T-cell (primary cell): ENCODE results near the gene LRP6. TPM values are rescaled to one million over a fixed set of nuclear protein-coding genes. Genes with fewer than 3 reads are reported as not detected.

Source experiments
- ATAC-seq, 4 experiments: fragments of 200-7000 bp in 3 of 4; fragments of 150-1000 bp in 1 of 4; cut with Tn5 transposase; replicated peaks in 1 of 4; 1 replicate in 3 of 4; 2 replicates in 1 of 4; pipeline ENCODE4 v1.10.0; 2021; ENCODE audit warnings: moderate library complexity in 3 of 4, mild to moderate bottlenecking in 2 of 4, moderate number of reproducible peaks in 1 of 4
- CTCF ChIA-PET, 2 donors: fragments of 300-600 bp; sonication (Branson Sonifier 250); formaldehyde crosslinking; loops; one replicate each; lab custom pipeline; 2022; ENCODE audit warnings: antibody characterized with exemption in 2 of 2; lab: Charles Lee
- POLR2A ChIA-PET, 2 donors: fragments of 300-600 bp; sonication (Branson Sonifier 250); formaldehyde crosslinking; loops; one replicate each; lab custom pipeline; 2022; ENCODE audit warnings: antibody characterized with exemption in 2 of 2; lab: Charles Lee
- DNase-seq, 35 experiments: peaks; one replicate each; pipeline versions ENCODE4 v3.0.0 to v3.0.0-alpha.2; 2013 to 2023
- H3K27ac ChIP-seq: one replicate; pipeline ENCODE4 v1.5.1; 2013; ENCODE audit warnings: low read length
- H3K27me3 ChIP-seq, 2 experiments: replicated peaks in 1 of 2; 1 replicate in 1 of 2; 2 replicates in 1 of 2; pipeline versions ENCODE4 v1.6.1 to v1.7.0; 2013; ENCODE audit warnings: low read length in 1 of 2, mixed read lengths in 1 of 2; ENCODE audit not compliant: control insufficient read depth in 2 of 2, insufficient read depth in 2 of 2; ENCODE audit errors: extremely low read depth in 1 of 2
- H3K36me3 ChIP-seq, 2 donors: 1 replicate in 1 of 2; 2 replicates in 1 of 2; pipeline versions ENCODE4 v1.6.1 to v1.7.0; 2013; ENCODE audit warnings: low read length in 1 of 2; ENCODE audit not compliant: control insufficient read depth in 2 of 2, insufficient read depth in 1 of 2; ENCODE audit errors: extremely low read depth in 1 of 2
- H3K4me1 ChIP-seq, 2 experiments: 1 replicate in 1 of 2; 2 replicates in 1 of 2; pipeline versions ENCODE4 v1.6.1 to v1.7.0; 2013; ENCODE audit warnings: low read length in 2 of 2, mixed read lengths in 1 of 2; ENCODE audit not compliant: insufficient read depth in 2 of 2, control insufficient read depth in 1 of 2; ENCODE audit errors: extremely low read depth in 1 of 2
- H3K4me3 ChIP-seq, 2 donors: 1 replicate in 1 of 2; 2 replicates in 1 of 2; pipeline versions ENCODE4 v1.5.1 to v1.7.0; 2013; ENCODE audit warnings: mild to moderate bottlenecking in 2 of 2, low read length in 1 of 2, moderate library complexity in 1 of 2; ENCODE audit not compliant: control insufficient read depth in 1 of 2; ENCODE audit errors: extremely low read depth in 1 of 2
- H3K9me3 ChIP-seq: 2 replicates; pipeline ENCODE4 v1.7.0; 2013
- H3K27ac Mint-ChIP-seq, 2 donors: one replicate each; pipeline ENCODE4 v1.8.0; 2020 to 2021; ENCODE audit warnings: mild to moderate bottlenecking in 2 of 2, mixed read lengths in 2 of 2
- H3K27me3 Mint-ChIP-seq, 2 donors: one replicate each; pipeline ENCODE4 v1.8.0; 2021 to 2022; ENCODE audit warnings: mixed read lengths in 2 of 2
- H3K36me3 Mint-ChIP-seq: one replicate; pipeline ENCODE4 v1.8.0; 2021; ENCODE audit warnings: mixed read lengths
- H3K4me1 Mint-ChIP-seq, 3 donors: one replicate each; pipeline ENCODE4 v1.8.0; 2020 to 2022; ENCODE audit warnings: mixed read lengths in 3 of 3, mild to moderate bottlenecking in 1 of 3
- H3K4me3 Mint-ChIP-seq, 3 donors: one replicate each; pipeline ENCODE4 v1.8.0; 2020 to 2022; ENCODE audit warnings: mild to moderate bottlenecking in 3 of 3, mixed read lengths in 3 of 3, moderate library complexity in 3 of 3
- H3K9me3 Mint-ChIP-seq, 3 donors: one replicate each; pipeline ENCODE4 v1.8.0; 2020 to 2022; ENCODE audit warnings: mixed read lengths in 3 of 3
- WGBS: methylation state at CpG from one replicate; pipeline ENCODE4 v1.1.5; 2013; ENCODE audit warnings: missing lambda C conversion rate; ENCODE audit not compliant: insufficient coverage; 5-methylcytosine and 5-hydroxymethylcytosine counted together
- total RNA-seq, 35 experiments: library from RNA in 6 of 35; stranded (reverse) in 6 of 35; fragments of 120-200 nt in 1 of 35; gene quantifications; one replicate each; pipeline versions ENCODE4 v1.2.1 to v1.2.4 and lab custom pipeline; 2013 to 2026

LRP6 gene
- total RNA-seq, 5 donors from 2014 or later (not counting 1 experiment from before 2014, with no cell fraction given), result 4.9 to 8.7 (median 6.3) TPM

DNA sequence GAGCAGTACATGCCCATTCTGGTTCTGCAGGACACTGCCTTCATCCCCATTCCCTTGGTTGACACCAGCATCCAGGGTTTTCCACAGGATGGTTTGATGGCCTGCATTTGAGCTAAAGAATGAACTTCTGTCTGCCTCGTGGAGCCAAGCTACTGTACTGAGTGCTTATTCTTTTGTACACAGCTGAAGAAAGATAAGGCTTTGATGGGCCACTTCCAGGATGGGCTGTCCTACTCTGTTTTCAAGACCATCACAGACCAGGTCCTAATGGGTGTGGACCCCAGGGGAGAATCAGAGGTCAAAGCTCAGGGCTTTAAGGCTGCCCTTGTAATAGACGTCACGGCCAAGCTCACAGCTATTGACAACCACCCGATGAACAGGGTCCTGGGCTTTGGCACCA is 172.4 kb downstream of the LRP6 start:
- POLR2A ChIA-PET, result interaction anchor here in 1 of 2 donors (0.5 kb wide), 1 partner anchor 1972 kb away, joined by 6 read pairs; no protein-coding TSS in a partner anchor

DNA sequence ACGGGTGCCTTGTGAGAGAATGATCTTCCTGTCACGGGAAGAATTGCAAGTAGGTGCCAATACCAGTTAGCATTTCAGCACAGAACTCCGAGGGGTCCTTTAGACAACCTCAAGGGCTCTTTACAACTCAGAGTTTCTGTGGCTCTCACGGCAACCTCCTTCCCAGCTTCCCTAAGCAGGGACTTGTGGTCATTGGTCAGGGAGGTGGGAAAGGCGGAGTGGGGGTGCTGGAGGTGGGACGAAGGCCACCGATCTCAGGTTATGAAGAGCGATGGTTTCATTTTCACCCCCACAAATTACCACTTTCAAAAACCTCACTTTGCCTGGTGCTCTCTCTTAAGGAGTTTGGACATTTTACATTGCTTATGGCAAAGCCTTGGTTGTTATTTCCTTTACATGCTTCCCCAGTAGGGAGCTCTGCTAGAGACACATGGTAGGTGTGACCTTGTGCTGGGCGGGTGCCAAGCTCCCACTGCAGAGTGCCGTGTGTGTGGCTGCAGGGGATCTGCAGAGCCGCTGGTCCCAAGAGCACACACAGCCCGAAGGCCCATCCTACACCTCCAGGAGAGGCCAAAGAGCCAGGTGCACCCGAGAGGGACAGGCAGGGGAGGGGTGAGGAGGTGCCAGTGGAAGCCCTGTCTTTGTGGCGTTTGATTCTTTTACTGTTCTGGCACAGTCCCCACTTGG is 174.7 kb downstream of the LRP6 start:
- no peaks in the 10 kb centered on the region for H3K36me3 Mint-ChIP-seq
- 60% methylated on average over 3 of the region's 14 CpGs for WGBS
- no peaks in the 10 kb centered on the region for H3K9me3 Mint-ChIP-seq
- peaks cover 0 to 13% of the 10 kb centered on the region in 2 experiments for H3K27me3 ChIP-seq
- no peaks in the 10 kb centered on the region for H3K36me3 ChIP-seq
- no peaks in the 10 kb centered on the region for H3K4me1 Mint-ChIP-seq
- H3K4me1 ChIP-seq, result no peaks in the 10 kb centered on the region
- H3K9me3 ChIP-seq, result no peaks in the 10 kb centered on the region
- no peak overlapping the region for H3K4me3 ChIP-seq
- ATAC-seq (no peak), DNase-seq (no peak)
- H3K27ac ChIP-seq, result no peak overlapping the region
- H3K27me3 Mint-ChIP-seq, result peaks cover 0 to 2% of the 10 kb centered on the region in 2 donors
- POLR2A ChIA-PET, result no interaction called here
- CTCF ChIA-PET, result no interaction called here
- H3K4me3 Mint-ChIP-seq, result no peak overlapping the region
- no peak overlapping the region for H3K27ac Mint-ChIP-seq

More for the DNA sequence above, 172.4 kb downstream of the LRP6 start:
- 100% methylated on average over 1 of the region's 4 CpGs for WGBS
- Histone ChIP-seq H3K4me3 (no peak overlapping the region), H3K36me3 (no peaks in the 10 kb centered on the region), H3K27ac (no peak overlapping the region), H3K27me3 (peaks cover 0 to 10% of the 10 kb centered on the region in 2 experiments), H3K9me3 (no peaks in the 10 kb centered on the region), H3K4me1 (no peaks in the 10 kb centered on the region)
- H3K9me3 Mint-ChIP-seq, result no peaks in the 10 kb centered on the region
- DNase-seq (no peak), ATAC-seq (no peak)
- no peak overlapping the region for H3K4me3 Mint-ChIP-seq
- H3K27ac Mint-ChIP-seq, result no peak overlapping the region
- H3K27me3 Mint-ChIP-seq, result peaks cover 0 to 2% of the 10 kb centered on the region in 2 donors
- CTCF ChIA-PET, result interaction anchor here in 1 of 2 donors (0.5 kb wide), 2 partner anchors 512 to 1604 kb away, joined by 4 to 5 read pairs; no protein-coding TSS in a partner anchor
- H3K4me1 Mint-ChIP-seq, result no peaks in the 10 kb centered on the region
- no peaks in the 10 kb centered on the region for H3K36me3 Mint-ChIP-seq

DNA sequence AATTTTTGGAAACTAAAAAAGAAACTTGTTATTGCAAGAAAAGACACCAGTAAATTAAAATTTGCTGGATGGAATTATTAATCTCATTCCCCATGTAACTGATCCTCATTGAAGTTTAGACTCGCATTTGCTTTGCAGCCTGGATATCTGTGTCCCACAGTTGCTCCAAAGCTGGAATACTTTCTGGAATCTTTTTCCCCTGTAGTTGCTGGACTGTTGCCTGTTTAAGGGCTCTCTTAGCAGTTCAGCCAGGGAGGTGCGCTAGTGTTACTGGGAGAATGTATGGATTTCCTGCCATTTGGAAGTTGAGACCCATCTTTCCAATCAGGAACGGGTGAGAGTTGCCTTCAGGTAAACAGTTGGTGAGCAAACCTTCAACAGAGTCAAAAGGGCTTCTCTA is 175.8 kb downstream of the LRP6 start:
- DNase-seq (no peak), ATAC-seq (no peak)
- Mint-ChIP-seq H3K4me3 (no peak overlapping the region), H3K27ac (no peak overlapping the region), H3K27me3 (peaks cover 0 to 2% of the 10 kb centered on the region in 2 donors), H3K9me3 (no peaks in the 10 kb centered on the region), H3K36me3 (no peaks in the 10 kb centered on the region), H3K4me1 (no peaks in the 10 kb centered on the region)
- Histone ChIP-seq H3K27ac (no peak overlapping the region), H3K9me3 (no peaks in the 10 kb centered on the region), H3K4me1 (no peaks in the 10 kb centered on the region), H3K27me3 (peaks cover 0 to 13% of the 10 kb centered on the region in 2 experiments), H3K4me3 (no peak overlapping the region), H3K36me3 (no peaks in the 10 kb centered on the region)
- ChIA-PET CTCF (interaction anchor here in 1 of 2 donors (0.7 kb wide), 1 partner anchor 243 kb away, joined by 3 read pairs; no protein-coding TSS in a partner anchor), POLR2A (no interaction called here)
- WGBS, result 100% methylated on average over 1 of the region's 3 CpGs

DNA sequence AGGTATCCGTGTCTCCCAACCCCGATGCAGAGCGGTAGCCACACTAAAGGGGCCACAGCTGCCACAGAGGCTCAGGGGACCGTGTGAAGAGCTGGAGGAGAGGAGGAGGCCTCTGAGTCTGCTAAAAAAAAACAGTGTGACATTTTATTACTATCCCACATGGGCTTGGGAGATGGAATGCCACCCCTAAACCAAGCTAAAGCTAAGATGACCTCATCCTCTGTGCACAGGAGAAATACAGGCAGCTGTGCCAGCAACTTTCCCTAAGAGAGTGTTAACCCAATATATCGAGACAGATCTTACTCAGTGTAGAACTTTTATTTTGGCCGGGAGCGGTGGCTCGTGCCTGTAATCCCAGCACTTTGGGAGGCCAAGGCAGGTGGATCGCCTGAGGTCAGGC is 178.1 kb downstream of the LRP6 start:
- Histone ChIP-seq H3K4me3 (no peak overlapping the region), H3K9me3 (no peaks in the 10 kb centered on the region), H3K27ac (no peak overlapping the region), H3K4me1 (no peaks in the 10 kb centered on the region), H3K27me3 (peaks cover 0 to 13% of the 10 kb centered on the region in 2 experiments), H3K36me3 (no peaks in the 10 kb centered on the region)
- WGBS, result 100% methylated on average over 2 of the region's 9 CpGs
- Mint-ChIP-seq H3K36me3 (no peaks in the 10 kb centered on the region), H3K27ac (no peak overlapping the region), H3K4me1 (no peaks in the 10 kb centered on the region), H3K4me3 (no peak overlapping the region), H3K27me3 (peaks cover 0 to 2% of the 10 kb centered on the region in 2 donors), H3K9me3 (no peaks in the 10 kb centered on the region)
- DNase-seq (no peak), ATAC-seq (no peak)
- CTCF ChIA-PET, result no interaction called here
- POLR2A ChIA-PET, result no interaction called here

DNA sequence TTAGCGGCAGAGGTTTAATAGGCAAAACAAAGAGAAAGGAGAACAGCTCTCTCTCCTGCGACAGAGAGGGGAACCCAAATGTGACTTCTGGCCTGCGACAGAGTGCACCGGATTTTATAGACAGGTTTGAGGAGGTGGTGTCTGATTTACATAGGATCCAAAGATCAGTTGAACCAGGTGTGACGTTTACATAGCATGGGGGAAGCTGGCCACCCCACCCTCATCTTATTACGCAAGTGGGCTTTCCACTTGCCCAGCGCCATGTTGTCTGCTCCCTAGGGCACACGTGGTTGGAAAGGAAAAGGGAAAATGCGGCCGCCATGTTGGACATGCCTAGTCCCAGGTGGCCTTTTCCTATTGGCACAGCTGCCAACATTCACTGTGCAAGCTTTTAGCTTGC is 178.7 kb downstream of the LRP6 start:
- Mint-ChIP-seq H3K36me3 (no peaks in the 10 kb centered on the region), H3K4me3 (no peak overlapping the region), H3K27ac (no peak overlapping the region), H3K4me1 (no peaks in the 10 kb centered on the region), H3K9me3 (no peaks in the 10 kb centered on the region), H3K27me3 (peaks cover 0 to 2% of the 10 kb centered on the region in 2 donors)
- H3K4me3 ChIP-seq, result no peak overlapping the region
- no peak for ATAC-seq
- H3K36me3 ChIP-seq, result no peaks in the 10 kb centered on the region
- DNase-seq, result no peak
- H3K9me3 ChIP-seq, result no peaks in the 10 kb centered on the region
- ChIA-PET CTCF (interaction anchor here in 1 of 2 donors (0.6 to 0.7 kb wide), 2 partner anchors 28 to 1171 kb away, joined by 3 to 6 read pairs; no protein-coding TSS in a partner anchor), POLR2A (no interaction called here)
- H3K27me3 ChIP-seq, result peaks cover 0 to 10% of the 10 kb centered on the region in 2 experiments
- 86% methylated on average over 5 of the region's 10 CpGs for WGBS
- no peak overlapping the region for H3K27ac ChIP-seq
- H3K4me1 ChIP-seq, result no peaks in the 10 kb centered on the region

DNA sequence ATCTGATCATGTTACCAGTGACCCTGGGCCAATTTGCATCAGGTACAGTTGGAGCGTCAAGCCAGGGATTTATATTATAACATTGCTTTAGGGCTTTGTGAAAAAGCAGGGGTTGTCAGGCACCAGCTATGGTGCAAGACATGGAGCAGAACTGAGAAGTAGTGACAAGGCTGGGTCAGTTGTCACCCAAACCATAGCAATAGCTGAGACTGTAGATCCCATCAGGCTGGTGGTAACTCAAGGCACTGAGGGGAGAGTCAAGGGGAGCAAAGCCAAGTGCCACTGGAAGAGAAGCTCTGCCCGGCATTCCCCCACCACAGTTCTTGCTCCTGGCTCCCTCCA is 179.2 kb downstream of the LRP6 start:
- peaks cover 0 to 2% of the 10 kb centered on the region in 2 donors for H3K27me3 Mint-ChIP-seq
- H3K4me3 ChIP-seq, result no peak overlapping the region
- H3K4me1 ChIP-seq, result no peaks in the 10 kb centered on the region
- no peak for DNase-seq
- WGBS, result 100% methylated on average over 1 of the region's 2 CpGs
- H3K36me3 Mint-ChIP-seq, result no peaks in the 10 kb centered on the region
- POLR2A ChIA-PET, result interaction anchor here in 1 of 2 donors (0.5 kb wide), 1 partner anchor 25 kb away, joined by 4 read pairs; no protein-coding TSS in a partner anchor
- no peaks in the 10 kb centered on the region for H3K9me3 Mint-ChIP-seq
- peaks cover 0 to 10% of the 10 kb centered on the region in 2 experiments for H3K27me3 ChIP-seq
- ATAC-seq, result no peak
- no peaks in the 10 kb centered on the region for H3K36me3 ChIP-seq
- H3K9me3 ChIP-seq, result no peaks in the 10 kb centered on the region
- H3K27ac ChIP-seq, result no peak overlapping the region
- CTCF ChIA-PET, result interaction anchor here in 1 of 2 donors (0.7 kb wide), 1 partner anchor 29 kb away, joined by 3 read pairs; no protein-coding TSS in a partner anchor
- no peak overlapping the region for H3K27ac Mint-ChIP-seq
- H3K4me3 Mint-ChIP-seq, result no peak overlapping the region
- no peaks in the 10 kb centered on the region for H3K4me1 Mint-ChIP-seq
